Renal cortex interstitium (tissue), 11 donors: Measurements from ENCODE around the gene AGAP1. TPM values are rescaled to one million over a fixed set of nuclear protein-coding genes. Genes with fewer than 3 reads are reported as not detected.
"Not testable (repeated sequence)": the region's sequence is repeated elsewhere in the genome, so short reads cannot be mapped to it uniquely, and the experiment has no call there.

ENCODE experiments used
- DNase-seq, 11 donors: peaks; one replicate each; pipeline ENCODE4 v3.0.0-alpha.2; 2013; ENCODE audit warnings: low read depth in 9 of 11, low spot score in 4 of 11; ENCODE audit errors: extremely low read depth in 1 of 11
- polyA plus RNA-seq, 3 donors: library from polyadenylated mRNA; unstranded; fragments of 120-200 nt; gene quantifications; one replicate each; pipeline ENCODE4 v1.2.1, GENCODE V29; 2013; ENCODE audit not compliant: insufficient read length in 3 of 3

Gene AGAP1
- polyA plus RNA-seq, 3 donors, result 19.1 to 22.8 (median 22.0) TPM

DNA sequence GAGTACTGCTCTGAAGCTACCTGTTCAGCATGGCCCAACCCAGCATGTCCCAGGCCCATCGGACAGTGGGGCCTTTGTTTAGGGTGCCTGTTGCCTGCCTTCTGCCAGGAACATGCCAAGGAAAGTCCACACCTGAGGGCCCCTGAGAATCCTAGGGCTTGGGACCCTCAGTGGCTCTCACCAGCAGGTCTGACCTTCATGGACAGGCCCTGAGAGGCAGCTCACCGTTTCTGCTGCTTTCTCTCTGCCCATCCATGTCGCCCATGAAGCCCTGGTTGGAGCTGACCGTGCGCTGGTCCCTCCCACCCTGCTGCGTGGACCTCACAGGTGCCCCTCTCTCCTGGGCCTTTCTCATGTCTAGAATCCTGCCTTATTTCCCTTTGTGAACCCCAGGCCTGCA, 550.3 kb downstream of the AGAP1 start:
- DNase-seq, result no peak

GRCh38 chr2:236045251-236046235, 551.7 kb downstream of the AGAP1 start:
- no peak for DNase-seq

DNA sequence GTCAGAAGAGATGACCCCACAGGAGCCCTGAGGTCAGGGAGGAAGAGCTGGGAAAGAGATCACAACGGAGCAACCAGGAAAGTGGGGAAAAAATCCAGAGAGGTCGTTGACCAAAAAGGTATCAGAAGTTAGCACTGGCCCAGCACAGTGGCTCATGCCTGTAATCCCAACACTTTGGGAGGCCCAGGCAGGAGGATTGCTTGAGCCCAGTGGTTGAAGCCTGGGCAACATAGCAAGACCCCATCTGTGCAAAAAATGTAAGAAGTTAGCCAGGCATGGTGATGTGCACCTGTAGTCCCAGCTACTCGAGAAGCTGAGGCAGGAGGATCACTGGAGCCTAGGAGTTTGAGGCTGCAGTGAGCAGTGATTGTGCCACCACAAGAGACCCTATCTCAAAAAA, 552.9 kb downstream of the AGAP1 start:
- no peak for DNase-seq

GRCh38 chr2:236047176-236047575, 553.3 kb downstream of the AGAP1 start:
- no peak for DNase-seq

- DNase-seq, result no peak
Measured at GRCh38 chr2:236047886-236048540, 554.2 kb downstream of the AGAP1 start.

DNA sequence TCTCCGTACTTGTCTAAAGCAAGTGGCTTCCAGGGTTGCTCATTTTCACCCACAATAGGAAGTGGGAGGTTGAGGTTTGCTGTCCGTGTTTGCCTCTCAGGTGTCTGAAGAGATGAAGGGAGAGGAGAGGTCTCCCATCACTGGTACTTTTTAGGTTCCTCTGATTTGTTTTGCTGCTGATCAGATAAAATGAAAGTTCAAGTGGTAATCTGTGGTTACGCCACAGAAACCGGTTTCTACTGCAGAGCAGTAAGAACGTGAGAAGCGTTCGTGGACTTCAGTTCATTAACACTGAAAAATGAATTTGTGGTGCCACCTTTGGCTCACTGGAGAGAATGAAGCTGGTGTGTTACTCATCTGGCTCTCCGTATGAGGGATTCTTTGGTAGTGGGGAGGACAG, 556.1 kb downstream of the AGAP1 start:
- no peak for DNase-seq

DNA sequence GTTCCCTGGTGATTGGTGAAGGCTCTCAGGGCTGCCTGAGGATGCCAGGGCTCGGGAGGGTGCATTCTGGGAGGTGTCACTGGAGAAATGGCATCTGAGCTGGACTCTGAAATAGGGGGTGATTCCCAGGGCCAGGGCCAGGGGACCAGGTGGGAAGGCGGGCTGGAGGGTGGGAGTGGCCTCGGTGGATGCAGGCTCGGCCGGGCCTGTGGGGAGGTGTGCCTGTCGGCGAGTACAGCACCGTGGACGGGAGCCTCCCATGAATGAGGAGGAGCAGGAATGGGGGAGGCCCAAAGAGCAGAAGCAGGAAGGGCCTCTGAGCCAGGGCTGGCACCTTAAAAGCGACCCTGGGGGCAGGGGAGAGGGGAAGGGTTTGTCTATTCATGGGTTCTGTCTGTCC, 557.5 kb downstream of the AGAP1 start:
- no peak for DNase-seq

DNA sequence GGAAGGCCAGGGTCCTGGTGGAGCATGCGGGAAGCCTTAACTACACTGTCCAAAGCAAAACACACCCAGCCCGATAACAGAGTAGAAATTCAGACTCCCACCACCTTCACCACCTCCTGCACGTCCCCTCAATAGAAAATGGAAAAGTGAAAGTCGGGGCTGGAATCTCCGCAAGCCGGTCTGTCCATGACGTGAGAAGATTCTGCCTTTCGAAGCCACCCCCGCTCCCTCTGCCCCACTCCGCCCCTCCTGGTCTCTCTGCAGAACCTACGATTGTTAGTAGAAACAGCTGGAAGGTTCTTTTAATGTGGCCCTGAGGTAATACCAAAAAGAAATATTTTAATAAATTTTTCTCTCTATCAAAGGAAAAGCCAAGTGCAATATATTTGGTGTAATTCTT, 558.0 kb downstream of the AGAP1 start:
- no peak for DNase-seq

- no peak for DNase-seq
Measured at GRCh38 chr2:236052206-236052605, 558.4 kb downstream of the AGAP1 start.

DNA sequence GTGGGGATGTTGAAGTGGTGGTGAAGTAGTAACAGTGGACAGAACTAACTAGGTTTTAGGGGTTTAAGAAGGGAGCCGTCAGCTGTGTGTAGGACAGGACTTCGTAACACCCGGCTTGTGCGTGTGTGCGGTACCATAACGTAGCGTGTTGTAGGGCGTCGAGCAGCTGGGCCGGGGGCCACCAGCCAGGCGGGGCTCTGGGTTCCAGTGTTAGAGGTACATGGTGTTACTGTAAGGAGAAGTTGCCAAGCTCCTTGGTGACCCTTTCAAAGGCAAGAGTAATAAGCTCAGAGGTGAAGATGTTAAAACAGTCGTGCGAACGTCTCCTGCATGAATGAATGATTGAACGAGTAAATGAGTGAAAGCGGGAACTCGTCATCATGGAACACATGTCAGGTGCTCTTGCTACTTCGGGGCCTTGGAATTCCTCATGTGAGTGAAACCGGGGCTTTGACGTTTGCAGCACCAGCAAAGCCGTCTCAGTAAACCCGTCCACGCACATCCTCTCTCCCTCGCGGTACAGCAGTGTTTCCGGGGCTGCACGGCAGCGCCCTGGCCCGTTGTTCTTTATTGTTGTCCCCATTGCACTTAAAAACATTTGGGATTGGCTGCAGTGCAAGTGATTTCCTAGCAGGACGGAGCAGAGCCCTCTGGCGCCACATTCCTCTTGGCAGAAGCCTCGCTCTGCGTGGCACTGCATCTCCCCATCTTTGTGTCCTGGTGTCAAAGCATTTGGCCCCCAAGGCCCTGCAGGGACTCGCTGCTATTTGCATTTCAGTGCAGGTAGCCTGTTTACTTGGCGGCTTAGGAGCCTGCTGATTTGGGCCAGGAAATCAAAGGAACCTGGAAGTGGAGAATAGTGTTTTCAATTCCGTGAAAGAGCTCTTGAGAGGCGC, 559.3 kb downstream of the AGAP1 start:
- DNase-seq, result no peak

DNA sequence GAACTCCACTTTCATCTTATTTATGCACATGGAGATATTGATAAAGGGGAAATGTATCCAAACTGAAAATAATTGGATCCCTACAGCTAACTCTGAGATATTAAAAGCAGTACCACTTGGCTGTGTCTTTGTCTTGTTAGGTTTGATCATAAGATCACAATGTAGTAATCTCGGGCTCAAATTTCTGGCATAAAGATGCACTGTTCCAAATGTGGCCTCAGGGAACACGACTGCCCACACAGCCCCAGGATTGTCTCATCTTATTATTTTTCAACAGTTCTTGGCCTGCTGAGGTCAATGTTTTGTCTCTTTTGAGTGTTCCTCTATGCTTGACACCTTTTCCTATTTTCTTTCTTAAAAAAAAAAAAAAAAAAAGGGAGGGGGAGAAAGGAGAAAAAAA, 560.3 kb downstream of the AGAP1 start:
- no peak for DNase-seq

GRCh38 chr2:236054621-236055305, 560.9 kb downstream of the AGAP1 start:
- DNase-seq, result peak in 1 of 11 donors; percentile 15

DNA sequence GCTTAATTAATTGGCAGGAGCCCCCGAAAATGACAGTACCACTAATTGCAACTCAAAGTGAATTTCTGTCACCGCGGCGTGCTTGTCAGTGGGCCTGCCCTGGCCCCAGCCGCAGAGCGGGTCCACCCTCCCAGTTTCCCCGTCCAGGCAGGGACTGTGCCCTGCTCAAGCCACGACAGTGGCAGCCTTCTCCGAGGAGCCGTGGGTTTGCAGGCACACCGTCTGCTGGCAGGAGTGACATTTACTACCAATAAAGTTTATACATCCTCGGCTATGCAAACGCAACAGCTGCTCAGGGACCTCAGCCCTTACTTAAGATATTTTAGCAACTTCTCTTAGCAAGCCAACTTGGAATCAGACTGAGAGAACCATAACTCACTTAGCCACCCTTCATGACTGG, 561.6 kb downstream of the AGAP1 start:
- no peak for DNase-seq

DNA sequence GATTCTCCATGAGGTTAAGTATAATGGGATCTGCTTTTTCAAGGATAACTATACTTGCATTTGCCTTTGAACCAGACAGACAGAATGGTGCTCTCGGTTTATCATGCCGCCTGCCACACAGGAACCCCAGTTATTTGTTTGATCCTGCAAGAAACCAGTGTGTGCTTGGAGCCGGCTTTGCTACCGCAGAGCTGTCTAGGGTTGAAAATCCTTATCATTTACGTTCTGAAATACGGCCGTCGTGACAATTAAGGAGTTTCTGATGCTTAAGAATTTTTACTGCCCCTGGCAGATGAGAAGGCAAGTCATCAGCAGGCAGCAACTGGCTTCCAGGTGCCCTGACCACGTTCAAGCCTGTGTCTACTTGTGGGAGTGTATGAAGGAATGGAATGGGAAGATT, 562.3 kb downstream of the AGAP1 start:
- no peak for DNase-seq

- DNase-seq, result no peak
Measured at GRCh38 chr2:236057375-236057774, 563.5 kb downstream of the AGAP1 start.

DNA sequence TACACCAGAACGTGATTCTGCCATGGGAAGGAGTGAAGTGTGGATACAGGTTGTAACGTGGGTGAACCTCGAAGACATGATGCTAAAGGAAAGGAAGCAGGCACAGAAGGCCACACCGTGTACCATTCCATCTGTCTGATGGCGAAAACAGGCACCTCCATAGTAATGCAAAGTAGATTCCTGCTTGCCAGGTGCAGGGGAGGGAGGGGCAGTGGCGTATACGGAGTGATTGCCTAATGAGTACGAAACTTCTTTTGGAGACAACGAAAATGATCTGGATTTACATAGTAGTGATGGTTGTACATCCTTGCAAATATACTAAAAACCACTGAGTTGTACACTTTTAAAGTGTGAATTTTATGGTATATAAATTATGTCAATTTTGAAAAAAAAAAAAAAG, 567.7 kb downstream of the AGAP1 start:
- no peak for DNase-seq

GRCh38 chr2:236061899-236062298, 568.1 kb downstream of the AGAP1 start:
- no peak for DNase-seq

GRCh38 chr2:236062806-236063205, 569.0 kb downstream of the AGAP1 start:
- not testable (repeated sequence) for DNase-seq

DNA sequence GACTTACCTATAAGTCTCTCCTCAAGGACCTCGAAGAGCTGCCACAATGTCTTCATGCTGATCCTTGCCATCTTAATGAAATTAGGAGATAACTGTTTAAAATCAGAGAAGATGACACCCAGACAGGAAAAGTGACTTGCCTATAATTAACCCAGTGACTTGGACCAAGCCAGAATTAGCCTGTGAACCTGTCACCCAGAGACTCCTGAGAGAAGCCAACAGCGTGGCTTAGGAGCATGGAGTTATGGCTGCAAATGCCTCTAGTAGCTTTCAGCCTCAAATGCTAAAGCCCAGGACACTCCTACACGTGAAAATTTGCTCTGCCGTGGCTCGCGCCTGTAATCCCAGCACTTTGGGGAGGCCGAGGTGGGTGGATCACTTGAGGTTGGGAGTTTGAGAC, 570.2 kb downstream of the AGAP1 start:
- no peak for DNase-seq
